Neuron (in vitro differentiated cells): ENCODE data around the gene HEATR5A.
A peak's percentile ranks its signal among the peaks of the same experiment; 100 is the strongest.
"Not testable (repeated sequence)": the region's sequence is repeated elsewhere in the genome, so short reads cannot be mapped to it uniquely, and the experiment has no call there.

Experiments used
- H2AFZ ChIP-seq: one replicate; pipeline ENCODE4 v1.6.1; 2013; ENCODE audit warnings: low read depth, mild to moderate bottlenecking, inconsistent platforms, low read length, moderate library complexity
- H3K27me3 ChIP-seq: one replicate; pipeline ENCODE4 v1.6.1; 2013; ENCODE audit warnings: low read length; ENCODE audit not compliant: insufficient read depth
- H3K36me3 ChIP-seq: one replicate; pipeline ENCODE4 v1.6.1; 2013; ENCODE audit warnings: low read length; ENCODE audit not compliant: insufficient read depth
- H3K4me1 ChIP-seq: one replicate; pipeline ENCODE4 v1.6.1; 2013; ENCODE audit warnings: low read length; ENCODE audit not compliant: insufficient read depth
- H3K4me3 ChIP-seq: 2 replicates; pipeline ENCODE4 v1.5.1; 2013; ENCODE audit warnings: mild to moderate bottlenecking, low read length, moderate library complexity
- H3K9me3 ChIP-seq: one replicate; pipeline ENCODE4 v1.6.1; 2013; ENCODE audit warnings: low read length

HEATR5A gene

DNA sequence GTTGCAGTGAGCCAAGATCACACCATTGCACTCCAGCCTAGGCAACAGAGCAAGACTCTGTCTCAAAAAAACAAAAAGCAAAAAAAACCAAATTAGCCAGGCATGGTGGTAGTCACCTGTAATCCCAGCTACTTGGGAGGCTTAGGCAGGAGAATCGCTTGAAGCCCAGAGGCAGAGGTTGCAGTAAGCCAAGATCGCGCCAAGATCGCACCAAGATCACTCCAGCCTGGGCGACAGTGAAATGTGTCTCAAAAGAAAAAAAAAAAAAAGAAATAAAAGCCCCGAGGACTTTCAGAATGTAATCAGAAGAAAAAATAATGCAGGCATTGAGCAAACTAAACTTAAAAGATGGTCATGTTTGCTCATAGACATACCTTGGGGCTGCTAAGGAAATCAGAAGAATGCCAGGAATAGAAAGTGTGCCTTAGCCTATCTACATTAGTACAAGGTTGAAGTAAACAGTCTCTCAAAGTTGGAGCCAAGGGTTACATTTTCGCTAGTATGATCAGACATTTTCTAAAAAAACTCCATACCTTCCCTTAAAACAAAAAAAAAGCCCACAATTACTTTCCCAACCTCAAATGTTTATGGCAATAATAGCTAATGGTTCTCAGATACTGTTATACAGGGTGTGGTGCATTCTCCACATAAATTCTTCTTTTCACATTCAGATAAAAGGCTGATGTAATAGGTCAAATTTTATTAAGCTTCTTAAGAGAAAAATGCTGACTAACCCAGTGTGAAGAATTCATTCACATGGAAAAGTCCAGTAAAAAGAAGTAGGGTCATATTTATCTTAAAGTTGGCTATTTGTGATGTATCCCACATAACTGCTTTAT, 21.1 kb upstream of the HEATR5A start:
- Histone ChIP-seq H2AFZ (no peak overlapping the region), H3K36me3 (no peaks in the 10 kb centered on the region), H3K4me3 (no peak overlapping the region), H3K4me1 (peaks cover 24% of the 10 kb centered on the region), H3K27me3 (no peaks in the 10 kb centered on the region), H3K9me3 (no peaks in the 10 kb centered on the region)

DNA sequence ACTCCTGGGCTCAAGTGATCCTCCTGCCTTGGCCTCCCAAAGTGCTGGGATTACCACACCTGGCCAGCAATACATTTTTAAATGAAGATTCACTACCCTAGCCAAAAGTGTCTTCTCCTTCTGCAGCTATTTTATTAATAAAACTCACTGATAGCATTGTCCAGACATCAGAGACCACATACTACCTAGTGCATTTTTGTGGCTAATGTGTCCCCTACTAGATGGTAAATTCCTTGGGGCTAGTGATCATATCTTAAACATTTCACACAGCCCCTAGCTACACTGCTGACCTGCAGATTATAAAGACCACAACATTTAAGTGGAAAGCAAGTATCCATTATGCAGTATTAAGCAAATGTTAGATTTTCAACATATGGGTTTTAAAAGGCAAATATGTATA, 19.9 kb upstream of the HEATR5A start:
- Histone ChIP-seq H3K4me1 (peaks cover 24% of the 10 kb centered on the region), H3K36me3 (no peaks in the 10 kb centered on the region)

DNA sequence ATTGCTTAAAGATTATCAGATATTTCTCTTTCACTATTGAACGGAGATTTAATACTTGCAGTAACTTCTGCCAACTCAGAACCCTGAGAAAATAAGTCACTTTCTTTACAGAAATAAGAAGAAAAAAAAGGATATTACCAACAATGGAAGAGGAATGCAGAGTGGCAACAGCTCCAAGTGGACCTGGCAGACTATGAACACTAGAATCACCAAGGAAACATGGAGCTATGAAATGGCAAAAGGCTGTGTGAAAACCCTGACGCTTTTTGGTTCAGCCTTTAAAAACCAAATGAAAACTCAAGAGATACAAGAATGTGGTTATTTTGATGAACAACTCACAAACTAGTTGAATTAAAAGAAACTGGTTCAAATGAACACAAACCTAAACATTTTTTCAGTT, 19.2 kb upstream of the HEATR5A start:
- H3K27me3 ChIP-seq: no peaks in the 10 kb centered on the region
- H3K9me3 ChIP-seq: no peaks in the 10 kb centered on the region
- no peak overlapping the region for H3K4me3 ChIP-seq
- peak overlapping the region; percentile 13 for H2AFZ ChIP-seq
- peaks cover 24% of the 10 kb centered on the region for H3K4me1 ChIP-seq
- no peaks in the 10 kb centered on the region for H3K36me3 ChIP-seq

More for the DNA sequence above, 19.9 kb upstream of the HEATR5A start:
- no peaks in the 10 kb centered on the region for H3K27me3 ChIP-seq
- no peak overlapping the region for H3K4me3 ChIP-seq
- no peak overlapping the region for H2AFZ ChIP-seq
- H3K9me3 ChIP-seq: no peaks in the 10 kb centered on the region

DNA sequence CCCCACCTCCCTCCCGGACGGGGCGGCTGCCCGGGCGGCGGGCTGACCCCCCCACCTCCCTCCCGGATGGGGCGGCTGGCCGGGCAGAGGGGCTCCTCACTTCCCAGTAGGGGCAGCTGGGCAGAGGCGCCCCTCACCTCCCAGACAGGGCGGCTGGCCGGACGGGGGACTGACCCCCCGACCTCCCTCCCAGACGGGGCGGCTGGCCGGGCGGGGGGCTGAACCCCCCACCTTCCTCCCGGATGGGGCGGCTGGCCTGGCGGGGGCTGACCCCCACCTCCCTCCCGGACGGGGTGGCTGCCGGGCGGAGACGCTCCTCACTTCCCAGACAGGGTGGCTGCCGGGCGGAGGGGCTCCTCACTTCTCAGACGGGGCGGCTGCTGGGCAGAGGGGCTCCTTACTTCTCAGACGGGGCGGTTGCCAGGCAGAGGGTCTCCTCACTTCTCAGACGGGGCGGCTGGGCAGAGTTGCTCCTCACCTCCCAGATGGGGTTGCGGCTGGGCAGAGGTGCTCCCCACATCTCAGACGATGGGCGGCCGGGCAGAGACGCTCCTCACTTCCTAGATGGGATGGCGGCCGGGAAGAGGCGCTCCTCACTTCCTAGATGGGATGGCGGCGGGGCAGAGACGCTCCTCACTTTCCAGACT, 16.8 kb upstream of the HEATR5A start:
- not testable (repeated sequence) for H3K9me3 ChIP-seq, H2AFZ ChIP-seq, H3K36me3 ChIP-seq, H3K4me3 ChIP-seq, H3K27me3 ChIP-seq
- peaks cover 24% of the 10 kb centered on the region for H3K4me1 ChIP-seq

DNA sequence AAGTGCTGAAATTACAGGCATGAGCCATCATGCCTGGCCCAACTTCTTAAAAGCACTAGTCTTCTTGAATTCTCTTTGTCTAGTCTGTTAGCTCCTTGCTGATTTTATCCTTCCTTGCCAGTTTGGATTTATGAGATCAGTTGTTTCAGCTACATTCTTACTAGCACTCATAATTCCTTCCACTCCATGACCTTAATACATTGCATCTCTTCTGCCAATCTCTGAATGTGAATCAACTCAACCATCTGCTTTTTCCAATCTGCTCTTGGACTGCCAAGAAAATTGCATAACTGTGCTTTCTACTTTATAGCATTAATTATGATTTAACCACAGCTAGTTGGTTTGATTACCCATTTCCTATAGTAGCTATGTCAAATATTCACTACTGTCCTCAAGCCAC, 14.9 kb upstream of the HEATR5A start:
- H3K4me3 ChIP-seq: no peak overlapping the region
- peaks cover 15% of the 10 kb centered on the region for H3K4me1 ChIP-seq
- H3K27me3 ChIP-seq: no peaks in the 10 kb centered on the region
- H3K36me3 ChIP-seq: no peaks in the 10 kb centered on the region
- no peak overlapping the region for H2AFZ ChIP-seq
- H3K9me3 ChIP-seq: no peaks in the 10 kb centered on the region

DNA sequence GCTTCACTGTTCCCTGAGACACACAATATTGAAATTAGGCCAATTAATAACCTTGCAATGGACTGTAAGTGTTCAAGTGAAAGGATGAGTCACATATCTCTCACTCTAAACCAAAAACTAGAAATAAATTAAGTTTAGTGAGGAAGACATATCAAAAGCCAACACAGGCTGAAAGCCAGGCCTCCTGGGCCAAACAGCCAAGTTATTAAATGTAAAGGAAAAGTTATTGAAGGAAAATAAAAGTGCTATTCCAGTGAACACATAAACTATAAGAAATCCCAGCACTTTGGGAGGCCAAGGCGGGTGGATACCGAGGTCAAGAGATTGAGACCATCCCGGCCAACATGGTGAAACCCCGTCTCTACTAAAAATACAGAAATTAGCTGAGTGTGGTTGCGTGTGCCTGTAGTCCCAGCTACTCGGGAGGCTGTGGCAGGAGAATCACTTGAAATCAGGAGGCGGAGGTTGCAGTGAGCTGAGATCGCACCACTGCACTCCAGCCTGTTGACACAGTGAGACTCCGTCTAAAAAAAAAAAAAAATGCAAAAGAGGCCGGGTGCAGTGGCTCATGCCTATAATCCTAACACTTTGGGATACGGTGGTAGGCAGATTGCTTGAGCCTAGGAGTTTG, 10.4 kb upstream of the HEATR5A start:
- no peak overlapping the region for H3K4me3 ChIP-seq
- no peaks in the 10 kb centered on the region for H3K9me3 ChIP-seq
- no peaks in the 10 kb centered on the region for H3K27me3 ChIP-seq
- H2AFZ ChIP-seq: no peak overlapping the region
- H3K36me3 ChIP-seq: no peaks in the 10 kb centered on the region
- peaks cover 5% of the 10 kb centered on the region for H3K4me1 ChIP-seq

DNA sequence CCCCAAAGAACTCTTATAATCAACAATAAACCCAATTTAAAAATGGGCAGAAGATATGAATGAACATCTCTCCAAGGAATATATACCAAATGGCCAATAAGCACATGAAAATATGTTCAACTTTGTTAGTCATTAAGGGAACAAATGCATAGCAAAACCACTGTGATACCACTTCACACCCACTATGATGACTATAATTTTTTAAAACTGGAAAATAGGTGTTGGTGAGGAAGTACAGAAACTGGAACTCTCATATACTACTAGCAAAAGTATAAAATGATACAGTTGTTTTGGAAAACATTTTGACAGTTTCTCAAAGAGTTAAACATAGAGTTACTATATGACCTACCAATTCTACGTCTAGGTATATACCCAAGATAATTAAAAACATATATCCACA, 9.4 kb upstream of the HEATR5A start:
- H2AFZ ChIP-seq: no peak overlapping the region
- H3K4me1 ChIP-seq: peaks cover 8% of the 10 kb centered on the region
- no peaks in the 10 kb centered on the region for H3K27me3 ChIP-seq
- no peaks in the 10 kb centered on the region for H3K36me3 ChIP-seq
- H3K9me3 ChIP-seq: no peaks in the 10 kb centered on the region
- no peak overlapping the region for H3K4me3 ChIP-seq

DNA sequence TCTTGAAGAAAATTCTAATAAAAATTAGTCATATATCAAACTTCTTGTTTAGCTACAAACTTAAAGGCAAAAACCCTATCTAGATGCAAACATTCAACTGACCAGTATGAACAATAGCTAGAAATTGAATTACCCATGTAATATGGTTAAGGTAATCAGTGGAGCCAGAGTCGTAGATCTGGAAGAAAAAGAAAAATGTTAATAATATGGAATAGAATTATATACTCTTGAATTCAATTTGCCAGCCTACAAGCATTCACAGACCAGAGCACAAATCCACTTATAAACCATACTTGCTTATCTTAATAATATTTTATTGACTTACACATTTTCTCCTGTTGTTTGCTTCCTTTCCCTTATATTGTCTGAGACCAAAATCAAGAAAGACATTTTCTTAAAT, 7.7 kb upstream of the HEATR5A start:
- no peaks in the 10 kb centered on the region for H3K9me3 ChIP-seq
- H2AFZ ChIP-seq: no peak overlapping the region
- no peak overlapping the region for H3K4me3 ChIP-seq
- H3K4me1 ChIP-seq: peaks cover 8% of the 10 kb centered on the region
- no peaks in the 10 kb centered on the region for H3K27me3 ChIP-seq
- no peaks in the 10 kb centered on the region for H3K36me3 ChIP-seq

DNA sequence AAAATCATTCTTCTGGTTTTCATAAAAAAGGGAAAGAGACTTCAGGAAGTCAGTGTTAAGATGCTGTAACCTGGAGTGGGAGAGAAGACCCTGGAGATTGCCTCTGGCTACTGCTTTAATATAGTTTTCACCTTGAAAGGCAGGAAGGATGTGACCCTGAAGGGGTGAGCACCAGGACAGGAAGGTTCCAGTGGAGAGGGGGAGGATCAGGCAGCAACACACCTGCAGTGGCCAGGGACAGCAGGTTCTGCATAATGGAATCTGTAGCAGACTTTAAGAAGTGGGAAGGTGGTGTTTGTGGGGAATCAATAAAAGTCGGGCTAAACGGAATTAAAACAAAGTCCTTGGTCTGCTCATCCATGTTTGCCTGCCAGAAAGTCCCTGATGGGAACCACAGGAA, 6.3 kb upstream of the HEATR5A start:
- Histone ChIP-seq H3K36me3 (no peaks in the 10 kb centered on the region), H3K9me3 (no peaks in the 10 kb centered on the region)

DNA sequence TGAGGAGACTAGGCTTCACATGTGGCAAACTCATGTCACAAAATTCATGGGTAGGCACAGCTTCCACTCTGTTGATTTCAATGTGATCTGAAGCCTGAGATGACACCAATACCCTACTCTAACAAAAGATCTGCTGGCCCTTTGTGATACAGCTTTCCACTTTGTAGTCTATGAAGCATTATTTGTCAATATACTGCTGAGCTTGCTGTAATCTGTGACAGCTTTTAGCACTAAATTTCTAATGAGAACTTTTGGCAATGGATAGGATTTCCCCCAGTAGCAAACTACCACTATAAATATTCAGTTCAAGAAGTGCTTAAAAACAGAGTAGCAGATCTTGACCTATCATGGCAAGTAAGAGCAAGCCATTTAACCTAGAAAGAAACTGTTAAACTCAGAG, 5.6 kb upstream of the HEATR5A start:
- Histone ChIP-seq H3K27me3 (no peaks in the 10 kb centered on the region), H2AFZ (peak overlapping the region; percentile 63), H3K9me3 (no peaks in the 10 kb centered on the region), H3K4me3 (no peak overlapping the region), H3K36me3 (no peaks in the 10 kb centered on the region), H3K4me1 (peaks cover 8% of the 10 kb centered on the region)

More for the DNA sequence above, 6.3 kb upstream of the HEATR5A start:
- no peaks in the 10 kb centered on the region for H3K27me3 ChIP-seq
- H3K4me1 ChIP-seq: peaks cover 8% of the 10 kb centered on the region
- no peak overlapping the region for H3K4me3 ChIP-seq
- peak overlapping the region; percentile 63 for H2AFZ ChIP-seq

DNA sequence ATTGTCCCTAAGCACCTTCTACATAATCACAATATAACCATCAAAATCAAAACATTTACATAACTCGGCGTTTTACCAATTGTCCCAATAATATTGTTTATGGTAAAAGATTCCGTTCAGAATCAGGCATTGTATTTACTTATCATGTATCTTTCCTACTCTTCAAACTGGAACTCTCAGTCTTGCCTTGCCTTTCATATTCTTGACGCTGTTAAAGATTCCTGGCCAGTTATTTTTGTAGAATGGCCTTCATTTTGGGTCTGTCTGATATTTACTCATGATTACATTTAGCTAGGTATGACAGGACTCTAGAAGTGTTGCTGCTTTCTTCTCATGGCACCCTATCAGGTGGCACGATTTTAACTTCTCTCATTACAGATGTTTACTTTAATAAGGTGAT, 850 bp upstream of the HEATR5A start:
- Histone ChIP-seq H3K4me3 (peak overlapping the region; percentile 97), H3K9me3 (no peaks in the 10 kb centered on the region), H3K27me3 (no peaks in the 10 kb centered on the region), H2AFZ (peak overlapping the region; percentile 64), H3K36me3 (no peaks in the 10 kb centered on the region), H3K4me1 (peaks cover 16% of the 10 kb centered on the region)

DNA sequence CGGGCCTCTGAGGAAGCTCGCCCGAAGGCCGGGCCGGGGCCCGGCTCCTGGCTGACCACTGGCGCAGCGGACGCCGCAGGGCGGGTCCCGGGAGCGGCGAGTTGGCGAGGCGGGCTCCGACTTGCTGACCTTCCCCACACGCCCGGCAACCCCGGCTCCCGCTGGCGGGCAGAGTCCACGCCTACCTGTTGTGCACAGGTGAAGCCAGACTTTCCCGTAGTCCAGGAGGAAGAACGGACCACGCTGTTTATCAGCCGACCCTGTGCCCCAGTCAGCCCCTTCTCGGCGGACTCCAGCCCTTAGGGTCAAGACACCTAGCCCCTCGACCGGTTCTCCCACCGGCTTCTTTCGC, 407 bp downstream of the HEATR5A start:
- no peaks in the 10 kb centered on the region for H3K36me3 ChIP-seq
- H2AFZ ChIP-seq: peak overlapping the region; percentile 90
- H3K27me3 ChIP-seq: no peaks in the 10 kb centered on the region
- no peaks in the 10 kb centered on the region for H3K9me3 ChIP-seq
- H3K4me3 ChIP-seq: peak overlapping the region; percentile 97
- peaks cover 9% of the 10 kb centered on the region for H3K4me1 ChIP-seq

DNA sequence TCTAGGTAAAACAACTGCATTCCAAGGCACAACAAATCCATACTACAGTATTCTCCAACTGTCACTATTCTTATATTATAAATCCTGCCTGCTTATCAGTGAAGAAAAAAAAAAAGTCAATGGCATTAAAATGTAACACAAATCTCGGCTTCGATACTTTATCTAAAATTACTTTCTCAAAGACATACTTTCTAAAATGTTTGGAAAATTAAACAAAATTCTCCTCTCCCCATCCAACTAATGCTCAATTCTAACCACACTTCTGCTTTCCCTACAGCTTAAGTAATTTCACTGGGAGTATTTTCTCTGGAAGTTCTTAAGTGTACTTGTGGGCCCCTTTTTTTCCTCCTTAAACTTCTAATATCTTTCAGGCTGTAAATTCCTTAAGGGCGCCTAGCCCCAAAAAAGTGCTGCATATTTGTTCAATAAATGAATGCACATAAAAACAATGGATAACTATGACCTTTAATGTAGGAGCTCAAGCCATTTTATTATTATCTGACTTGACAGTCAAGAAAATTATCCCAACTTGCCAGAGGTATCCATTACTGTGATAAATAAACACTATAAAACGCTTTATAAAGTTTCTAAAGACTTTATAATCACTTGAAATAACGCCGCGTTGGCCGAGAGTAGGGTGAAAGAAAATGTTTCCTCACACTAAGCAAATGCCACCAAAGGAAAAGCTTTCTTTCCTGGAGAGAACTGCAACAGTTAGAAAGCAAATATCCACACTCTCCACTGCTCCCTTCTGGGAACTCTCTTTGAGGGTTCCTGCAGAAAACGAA, 977 bp downstream of the HEATR5A start:
- H3K36me3 ChIP-seq: no peaks in the 10 kb centered on the region
- no peaks in the 10 kb centered on the region for H3K9me3 ChIP-seq
- H3K4me3 ChIP-seq: peak overlapping the region; percentile 97

More for the DNA sequence above, 977 bp downstream of the HEATR5A start:
- H3K27me3 ChIP-seq: no peaks in the 10 kb centered on the region
- peak overlapping the region; percentile 90 for H2AFZ ChIP-seq
- H3K4me1 ChIP-seq: peaks cover 9% of the 10 kb centered on the region
